NCI-H1930 (cell line): ENCODE results near the gene TMEM39A.

Experiments
- DNase-seq, 2 experiments: peaks; one replicate each; lab custom pipeline; 2025; lab: John Stamatoyannopoulos, UW

TMEM39A gene

GRCh38 chr3:119400466-119400865, 62.9 kb downstream of the TMEM39A start:
- no peak for DNase-seq

- no peak for DNase-seq
Measured at GRCh38 chr3:119396870-119397269, 66.5 kb downstream of the TMEM39A start.

GRCh38 chr3:119395923-119396358, 67.5 kb downstream of the TMEM39A start:
- no peak for DNase-seq

DNA sequence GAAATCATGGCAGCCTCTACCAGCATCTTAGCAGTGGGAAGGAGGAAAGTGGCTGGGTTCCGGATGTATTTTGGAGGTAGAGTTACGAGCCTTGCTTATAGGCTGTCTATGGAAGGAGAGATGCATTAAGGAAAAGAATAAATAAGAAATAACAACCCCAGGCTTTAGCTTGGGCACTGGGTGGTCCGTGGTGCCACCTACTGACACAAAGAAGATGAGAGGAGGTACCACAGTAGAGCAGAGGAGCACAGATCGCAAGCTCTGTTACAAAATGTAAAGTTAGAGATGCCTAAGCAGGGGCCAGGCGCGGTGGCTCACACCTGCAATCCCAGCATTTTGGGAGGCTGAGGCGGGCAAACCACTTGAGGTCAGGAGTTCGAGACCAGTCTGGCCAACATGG, 74.8 kb downstream of the TMEM39A start:
- DNase-seq, result no peak

- DNase-seq, result no peak
Measured at GRCh38 chr3:119382134-119382533, 81.3 kb downstream of the TMEM39A start.

GRCh38 chr3:119380697-119381096, 82.7 kb downstream of the TMEM39A start:
- no peak for DNase-seq
